Measurements from ENCODE around the gene NLGN1. TPM values are rescaled to one million over a fixed set of nuclear protein-coding genes. Genes with fewer than 3 reads are reported as not detected.

NLGN1 gene
- total RNA-seq, 1 donor from 2014 or later = 50.2 TPM

DNA sequence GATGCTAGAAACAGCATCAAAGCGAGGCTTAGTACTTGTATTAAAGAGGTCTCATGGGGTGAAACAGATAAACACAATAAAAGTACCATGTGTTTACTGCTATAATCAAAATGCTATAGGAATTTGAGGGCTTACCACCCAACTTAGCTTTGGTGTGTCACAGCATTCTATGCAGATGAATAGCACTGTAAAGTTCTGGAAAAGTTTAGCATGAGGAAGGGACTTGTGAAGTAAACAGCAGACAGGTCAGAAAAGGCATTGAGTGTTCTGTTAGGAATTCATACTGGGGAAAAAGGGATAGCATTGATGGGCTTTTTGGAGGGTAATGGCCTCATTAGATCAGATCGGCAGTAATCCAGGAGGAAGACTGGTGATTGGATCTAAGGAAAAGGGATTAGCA, 505.3 kb downstream of the NLGN1 start:
- Mint-ChIP-seq H3K9me3 (ENCODE audit: unreplicated experiment) (no peaks in the 10 kb centered on the region), H3K36me3 (ENCODE audit: unreplicated experiment) (no peaks in the 10 kb centered on the region), H3K4me1 (ENCODE audit: low read depth, unreplicated experiment) (peaks cover 11% of the 10 kb centered on the region), H3K27ac (ENCODE audit: unreplicated experiment) (no peak overlapping the region), H3K27me3 (ENCODE audit: unreplicated experiment) (no peaks in the 10 kb centered on the region), H3K4me3 (ENCODE audit: unreplicated experiment) (no peak overlapping the region)
- TF ChIP-seq, protein P1, sequence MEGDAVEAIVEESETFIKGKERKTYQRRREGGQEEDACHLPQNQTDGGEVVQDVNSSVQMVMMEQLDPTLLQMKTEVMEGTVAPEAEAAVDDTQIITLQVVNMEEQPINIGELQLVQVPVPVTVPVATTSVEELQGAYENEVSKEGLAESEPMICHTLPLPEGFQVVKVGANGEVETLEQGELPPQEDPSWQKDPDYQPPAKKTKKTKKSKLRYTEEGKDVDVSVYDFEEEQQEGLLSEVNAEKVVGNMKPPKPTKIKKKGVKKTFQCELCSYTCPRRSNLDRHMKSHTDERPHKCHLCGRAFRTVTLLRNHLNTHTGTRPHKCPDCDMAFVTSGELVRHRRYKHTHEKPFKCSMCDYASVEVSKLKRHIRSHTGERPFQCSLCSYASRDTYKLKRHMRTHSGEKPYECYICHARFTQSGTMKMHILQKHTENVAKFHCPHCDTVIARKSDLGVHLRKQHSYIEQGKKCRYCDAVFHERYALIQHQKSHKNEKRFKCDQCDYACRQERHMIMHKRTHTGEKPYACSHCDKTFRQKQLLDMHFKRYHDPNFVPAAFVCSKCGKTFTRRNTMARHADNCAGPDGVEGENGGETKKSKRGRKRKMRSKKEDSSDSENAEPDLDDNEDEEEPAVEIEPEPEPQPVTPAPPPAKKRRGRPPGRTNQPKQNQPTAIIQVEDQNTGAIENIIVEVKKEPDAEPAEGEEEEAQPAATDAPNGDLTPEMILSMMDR (IDR thresholded peaks at IDR 0.05; ENCODE audit: partially characterized antibody, unreplicated experiment) = no peak
- no peak for DNase-seq

DNA sequence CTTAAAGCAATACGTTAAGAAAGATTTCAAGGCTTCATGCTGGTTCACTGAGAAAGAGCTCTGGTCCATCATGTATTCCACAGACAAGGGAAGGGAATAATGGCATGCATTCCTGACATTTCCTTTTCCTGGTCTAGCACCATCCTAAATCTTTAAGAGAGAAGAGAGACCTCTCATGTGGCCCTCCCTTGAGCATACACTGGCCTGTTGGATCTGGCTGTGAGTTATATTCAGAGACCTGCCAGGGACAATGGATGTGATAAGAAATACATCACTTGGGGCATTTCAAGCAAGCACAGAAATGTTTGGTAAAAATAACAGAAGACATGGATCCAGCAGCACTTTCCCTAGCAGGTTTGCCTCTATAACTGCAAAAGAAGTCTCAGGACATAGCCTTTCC, 507.8 kb downstream of the NLGN1 start:
- no peaks in the 10 kb centered on the region for H3K36me3 Mint-ChIP-seq (ENCODE audit: unreplicated experiment)
- no peak overlapping the region for H3K4me3 Mint-ChIP-seq (ENCODE audit: unreplicated experiment)
- H3K4me1 Mint-ChIP-seq (ENCODE audit: low read depth, unreplicated experiment) = peaks cover 10% of the 10 kb centered on the region
- no peaks in the 10 kb centered on the region for H3K9me3 Mint-ChIP-seq (ENCODE audit: unreplicated experiment)
- H3K27ac Mint-ChIP-seq (ENCODE audit: unreplicated experiment) = no peak overlapping the region
- no peaks in the 10 kb centered on the region for H3K27me3 Mint-ChIP-seq (ENCODE audit: unreplicated experiment)
- no peak for DNase-seq
- TF ChIP-seq, protein P1 (IDR thresholded peaks at IDR 0.05; ENCODE audit: partially characterized antibody, unreplicated experiment) = no peak

DNA sequence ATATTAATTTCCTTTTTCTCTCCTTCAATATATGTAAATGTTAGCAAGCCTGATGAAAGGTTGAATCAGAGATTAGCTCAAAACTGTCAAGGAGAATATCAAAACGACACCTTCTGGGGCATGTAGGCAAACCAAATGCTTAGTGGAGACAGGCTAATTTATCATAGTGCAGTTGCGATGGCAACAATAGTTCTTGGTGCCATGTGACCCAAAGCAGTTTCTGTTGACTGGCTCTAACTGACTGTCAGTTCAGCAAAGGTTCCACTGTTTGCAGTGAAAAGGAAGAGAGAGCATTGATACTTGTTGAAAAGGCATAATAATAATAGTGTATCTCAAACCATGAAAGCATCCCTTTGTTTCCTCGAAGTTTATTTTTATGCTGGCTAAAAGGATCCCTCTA, 513.9 kb downstream of the NLGN1 start:
- Mint-ChIP-seq H3K9me3 (ENCODE audit: unreplicated experiment) (no peaks in the 10 kb centered on the region), H3K27me3 (ENCODE audit: unreplicated experiment) (no peaks in the 10 kb centered on the region), H3K36me3 (ENCODE audit: unreplicated experiment) (no peaks in the 10 kb centered on the region), H3K4me3 (ENCODE audit: unreplicated experiment) (no peak overlapping the region), H3K27ac (ENCODE audit: unreplicated experiment) (no peak overlapping the region), H3K4me1 (ENCODE audit: low read depth, unreplicated experiment) (peaks cover 27% of the 10 kb centered on the region)
- TF ChIP-seq, protein P1 (IDR thresholded peaks at IDR 0.05; ENCODE audit: partially characterized antibody, unreplicated experiment) = no peak
- no peak for DNase-seq

DNA sequence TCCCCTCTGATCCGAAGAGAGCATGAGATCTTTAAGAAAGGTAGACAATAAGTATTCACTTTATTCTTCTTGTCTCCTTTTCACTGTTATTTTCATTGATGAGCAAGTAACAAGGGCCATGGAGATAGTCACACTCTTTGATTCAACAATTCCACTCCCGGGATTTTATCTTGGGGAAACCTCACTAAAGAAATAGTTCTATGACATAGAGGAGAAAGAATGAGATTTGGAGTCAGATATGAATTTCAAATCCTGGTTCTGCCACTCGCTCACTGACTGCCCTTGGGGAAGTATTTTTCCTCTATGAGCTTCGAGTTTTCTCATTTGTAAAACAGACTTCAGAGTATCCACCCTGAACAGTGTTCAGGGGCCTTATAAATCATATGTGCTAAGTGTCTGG, 514.6 kb downstream of the NLGN1 start:
- no peak overlapping the region for H3K27ac Mint-ChIP-seq (ENCODE audit: unreplicated experiment)
- no peaks in the 10 kb centered on the region for H3K9me3 Mint-ChIP-seq (ENCODE audit: unreplicated experiment)
- DNase-seq = no peak
- peaks cover 27% of the 10 kb centered on the region for H3K4me1 Mint-ChIP-seq (ENCODE audit: low read depth, unreplicated experiment)
- TF ChIP-seq, protein P1 (IDR thresholded peaks at IDR 0.05; ENCODE audit: partially characterized antibody, unreplicated experiment) = no peak
- H3K27me3 Mint-ChIP-seq (ENCODE audit: unreplicated experiment) = no peaks in the 10 kb centered on the region
- no peaks in the 10 kb centered on the region for H3K36me3 Mint-ChIP-seq (ENCODE audit: unreplicated experiment)
- H3K4me3 Mint-ChIP-seq (ENCODE audit: unreplicated experiment) = no peak overlapping the region

DNA sequence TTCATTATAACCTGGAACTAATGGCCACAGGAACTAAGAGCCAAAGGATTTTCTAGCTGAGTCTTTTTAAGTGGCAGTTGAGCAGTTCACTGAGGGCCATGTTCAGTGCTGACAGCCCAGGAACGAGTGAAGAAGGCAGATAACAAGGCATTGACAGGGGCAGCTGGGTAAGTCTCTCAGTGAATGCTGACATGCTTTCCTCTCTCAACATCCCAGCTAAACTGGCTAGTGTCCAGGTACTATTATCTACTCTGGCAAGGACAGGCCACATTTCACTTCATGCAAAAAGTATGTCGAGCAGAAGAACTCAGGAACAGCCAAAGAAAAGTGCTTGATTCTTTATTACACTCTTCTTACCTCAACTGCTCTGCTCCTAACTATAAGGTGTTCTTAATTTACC, 515.9 kb downstream of the NLGN1 start:
- Mint-ChIP-seq H3K27me3 (ENCODE audit: unreplicated experiment) (peaks cover 2% of the 10 kb centered on the region), H3K27ac (ENCODE audit: unreplicated experiment) (peak overlapping the region; percentile 7), H3K4me1 (ENCODE audit: low read depth, unreplicated experiment) (peaks cover 27% of the 10 kb centered on the region), H3K9me3 (ENCODE audit: unreplicated experiment) (no peaks in the 10 kb centered on the region), H3K4me3 (ENCODE audit: unreplicated experiment) (no peak overlapping the region), H3K36me3 (ENCODE audit: unreplicated experiment) (no peaks in the 10 kb centered on the region)
- TF ChIP-seq, protein P1 (IDR thresholded peaks at IDR 0.05; ENCODE audit: partially characterized antibody, unreplicated experiment) = no peak
- no peak for DNase-seq
